Renal cortical epithelial cell (primary cell): Measurements from ENCODE around the gene FAM83E. TPM values are rescaled to one million over a fixed set of nuclear protein-coding genes. Genes with fewer than 3 reads are reported as not detected.
A peak's percentile ranks its signal among the peaks of the same experiment; 100 is the strongest.
"Not testable (repeated sequence)": the region's sequence is repeated elsewhere in the genome, so short reads cannot be mapped to it uniquely, and the experiment has no call there.

ENCODE experiments used
- DNase-seq: peaks from one replicate; pipeline ENCODE4 v3.0.0-alpha.2; 2011; ENCODE audit warnings: low read depth
- total RNA-seq: library from RNA; depleted of rRNA; stranded (reverse); fragments of >200 nt; gene quantifications from 2 replicates; pipeline ENCODE4 v1.2.3, GENCODE V29; 2014

Gene FAM83E
- total RNA-seq, 1 donor from 2014 or later: not detected

DNA sequence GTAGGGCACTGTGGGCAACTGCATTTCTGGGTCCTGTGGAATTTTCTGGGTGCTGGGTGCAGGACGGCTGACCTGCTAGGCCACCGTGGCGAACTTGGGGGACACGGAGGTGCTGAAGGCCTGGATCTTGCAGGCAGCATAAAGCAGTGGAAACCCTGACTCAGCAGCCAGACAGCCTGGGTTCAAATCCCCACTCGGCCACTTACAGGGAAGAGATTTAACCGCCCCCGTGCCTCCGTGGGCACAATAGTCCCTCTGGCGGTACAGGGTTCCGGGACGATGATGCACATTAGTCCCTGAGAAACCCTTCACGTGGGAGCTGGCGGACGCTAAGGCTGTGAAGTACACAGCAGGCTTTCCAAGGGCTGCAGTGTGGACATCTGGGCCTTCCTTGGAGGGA is 3.0 kb downstream of the FAM83E start:
- no peak for DNase-seq

DNA sequence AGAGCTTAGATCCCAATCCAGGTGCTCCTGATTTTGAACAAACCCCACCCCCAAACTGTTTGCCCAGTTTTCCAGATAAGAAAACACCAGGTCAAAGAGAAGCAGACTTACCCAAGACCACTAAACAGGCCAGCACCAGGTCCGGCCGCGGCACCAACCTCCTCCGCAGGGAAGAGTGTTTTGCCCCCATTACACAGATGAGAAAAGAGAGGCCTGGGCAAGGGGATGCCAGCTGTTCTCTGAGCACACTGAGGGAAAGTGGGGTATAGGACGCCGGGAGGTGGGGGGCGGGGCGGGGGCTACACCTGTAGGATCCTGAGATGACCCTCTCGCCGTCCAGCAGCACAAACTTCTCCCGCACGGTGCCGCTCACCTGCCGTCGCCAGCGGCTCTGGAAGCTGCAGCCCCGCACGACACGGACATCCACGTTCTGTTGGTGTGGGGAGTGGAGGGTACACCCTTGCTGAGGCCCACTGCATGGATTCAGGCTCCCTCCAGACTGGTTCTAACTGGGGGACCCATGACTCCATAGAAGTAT is 5.2 kb downstream of the FAM83E start:
- no peak for DNase-seq

- no peak for DNase-seq
Measured at GRCh38 chr19:48608798-48609263, 6.0 kb downstream of the FAM83E start.

DNA sequence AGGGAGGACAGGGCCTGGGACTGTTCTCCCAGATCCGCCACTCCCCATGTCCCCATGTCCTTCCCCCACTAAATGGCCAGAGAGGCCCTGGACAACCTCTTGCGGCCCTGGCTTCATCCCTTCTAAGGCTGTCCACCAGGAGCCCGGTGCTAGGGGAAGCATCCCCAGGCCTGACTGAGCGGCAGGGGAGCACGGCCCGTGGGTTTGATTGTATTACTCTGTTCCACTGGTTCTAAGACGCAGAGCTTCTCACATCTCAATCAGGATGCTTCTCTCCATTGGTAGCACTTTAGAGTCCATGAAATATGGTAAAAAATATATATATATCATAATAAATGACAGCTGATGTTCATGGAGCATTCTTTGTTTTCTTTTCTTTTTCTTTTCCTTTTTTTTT is 7.5 kb downstream of the FAM83E start:
- no peak for DNase-seq

DNA sequence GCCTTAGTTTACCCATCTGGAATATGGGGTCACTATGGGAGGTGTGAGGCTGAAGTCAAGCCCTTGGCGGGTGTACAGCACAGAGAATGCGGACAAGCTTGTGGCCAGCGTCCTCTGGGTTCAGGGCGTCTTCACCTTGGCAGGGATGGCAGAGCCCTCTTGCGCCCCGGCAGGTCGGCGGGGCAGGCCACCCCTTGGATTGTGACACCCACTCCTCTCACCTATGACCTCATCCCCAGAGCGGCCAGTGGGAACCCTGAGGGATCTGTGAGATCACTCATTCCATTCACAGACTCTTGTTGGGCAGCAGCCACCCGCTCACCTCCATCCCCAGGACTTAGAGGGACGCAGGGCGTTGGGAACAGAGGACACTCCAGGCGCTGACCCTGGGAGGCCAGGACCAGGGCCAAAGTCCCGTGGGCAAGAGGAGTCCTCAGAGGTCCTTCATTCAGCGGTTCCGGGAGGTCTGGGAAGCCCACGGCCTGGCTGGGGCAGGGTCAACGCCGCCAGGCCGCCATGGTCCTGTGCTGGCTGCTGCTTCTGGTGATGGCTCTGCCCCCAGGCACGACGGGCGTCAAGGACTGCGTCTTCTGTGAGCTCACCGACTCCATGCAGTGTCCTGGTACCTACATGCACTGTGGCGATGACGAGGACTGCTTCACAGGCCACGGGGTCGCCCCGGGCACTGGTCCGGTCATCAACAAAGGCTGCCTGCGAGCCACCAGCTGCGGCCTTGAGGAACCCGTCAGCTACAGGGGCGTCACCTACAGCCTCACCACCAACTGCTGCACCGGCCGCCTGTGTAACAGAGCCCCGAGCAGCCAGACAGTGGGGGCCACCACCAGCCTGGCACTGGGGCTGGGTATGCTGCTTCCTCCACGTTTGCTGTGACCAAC is 8.2 kb downstream of the FAM83E start, which contains the start of gene SPACA4:
Gene SPACA4 (plus strand): TSS at position 280 of the 896 bp plus-strand sequence. CDS start 237 bp downstream, at position 517.
- no peak for DNase-seq

- no peak for DNase-seq
Measured at GRCh38 chr19:48603850-48604249, 11.0 kb downstream of the FAM83E start.

DNA sequence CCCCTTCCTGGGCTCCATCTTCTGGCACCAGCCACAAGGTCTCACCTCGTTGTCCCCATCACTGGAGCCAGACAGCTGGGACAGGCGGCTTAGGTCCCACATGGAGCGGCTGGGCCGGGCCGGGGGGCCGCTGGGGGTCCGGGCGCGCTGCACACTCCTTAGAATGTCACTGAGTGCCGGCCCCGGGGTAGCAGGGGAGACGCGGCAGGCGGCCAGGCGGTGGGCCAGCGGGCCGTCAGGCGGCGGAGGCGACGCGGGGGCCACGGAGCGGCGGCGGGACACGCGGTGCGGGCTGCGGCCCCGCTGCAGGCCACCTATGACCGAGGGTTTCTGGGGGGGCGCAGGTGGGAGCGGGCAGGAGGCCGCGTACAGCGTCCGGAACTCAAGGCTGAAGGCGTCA is 11.4 kb downstream of the FAM83E start:
- DNase-seq: no peak

- DNase-seq: no peak
Measured at GRCh38 chr19:48603001-48603400, 11.9 kb downstream of the FAM83E start.

DNA sequence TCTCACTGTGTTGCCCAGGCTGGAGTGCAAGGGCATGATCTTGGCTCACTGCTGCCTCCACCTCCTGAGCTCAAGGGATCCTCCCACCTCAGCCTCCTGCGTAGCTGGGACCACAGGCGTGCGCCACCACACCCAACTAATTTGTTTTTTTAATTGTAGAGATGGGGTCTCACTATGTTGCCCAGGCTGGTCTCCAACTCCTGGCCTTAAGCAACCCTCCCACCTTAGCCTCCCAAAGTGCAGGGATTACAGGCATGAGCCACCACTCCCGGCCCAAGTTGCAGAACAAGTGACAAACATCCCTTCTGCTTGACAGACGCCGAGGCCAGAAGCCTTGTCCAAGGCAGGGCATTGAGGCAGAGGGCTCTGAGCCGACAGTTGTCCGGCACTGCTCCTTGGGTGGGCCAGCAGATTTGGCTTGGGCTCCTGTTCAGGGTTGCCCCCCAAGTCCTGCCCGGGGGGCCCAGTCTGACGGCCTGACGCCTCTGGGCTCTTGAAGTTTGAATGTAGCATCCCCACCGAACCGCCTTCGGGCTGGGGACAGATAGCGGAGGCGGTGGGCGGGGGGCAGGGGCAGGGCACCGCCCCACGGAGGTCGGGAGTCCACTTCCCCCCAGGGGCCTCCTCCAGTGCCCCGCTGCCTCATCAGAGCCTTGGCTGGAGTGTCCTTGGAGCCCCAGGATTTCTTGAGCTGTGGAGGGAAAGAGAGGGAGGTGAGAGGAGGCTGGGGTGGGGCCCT is 14.0 kb downstream of the FAM83E start:
- no peak for DNase-seq

- DNase-seq: no peak
Measured at GRCh38 chr19:48598996-48599700, 15.7 kb downstream of the FAM83E start.

- peak; percentile 31 for DNase-seq
Measured at GRCh38 chr19:48596679-48597465, 18.0 kb downstream of the FAM83E start.

DNA sequence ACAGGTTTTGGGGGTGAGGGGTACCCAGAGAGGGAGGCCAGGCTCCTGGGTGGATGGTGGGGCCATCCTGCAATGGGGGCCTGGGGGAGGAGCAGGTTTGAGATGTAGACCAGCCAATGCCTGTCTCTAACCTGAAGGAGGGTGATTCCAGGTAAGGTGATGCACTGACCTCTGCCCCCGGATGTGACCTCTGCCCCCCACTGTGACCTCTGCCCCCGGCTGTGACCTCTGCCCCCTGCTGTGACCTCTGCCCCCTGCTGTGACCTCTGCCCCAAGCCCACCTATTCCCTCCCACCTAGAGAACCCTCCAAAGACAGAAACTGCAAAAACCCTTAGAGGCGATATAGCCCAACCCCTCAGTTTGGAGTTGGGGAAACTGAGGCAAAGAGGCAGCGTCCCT is 18.6 kb downstream of the FAM83E start:
- no peak for DNase-seq

DNA sequence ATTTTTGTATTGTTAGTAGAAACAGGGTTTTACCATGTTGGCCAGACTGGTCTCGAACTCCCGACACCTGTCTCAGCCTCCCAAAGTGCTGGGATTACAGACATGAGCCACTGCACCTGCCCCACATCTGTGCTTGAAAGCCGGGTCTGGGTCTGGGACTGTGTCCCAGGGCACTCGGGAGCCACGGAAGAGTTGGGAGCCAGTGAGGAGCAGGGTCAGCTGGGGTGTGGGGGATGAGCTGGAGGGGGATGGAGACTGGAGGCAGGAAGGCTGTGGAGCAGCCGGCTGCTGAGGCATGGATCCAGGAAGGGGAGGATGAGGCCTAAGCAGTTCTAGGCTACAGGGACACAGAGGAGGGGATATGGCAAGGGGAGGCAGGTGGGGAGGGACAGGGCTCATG is 19.0 kb downstream of the FAM83E start:
- no peak for DNase-seq

DNA sequence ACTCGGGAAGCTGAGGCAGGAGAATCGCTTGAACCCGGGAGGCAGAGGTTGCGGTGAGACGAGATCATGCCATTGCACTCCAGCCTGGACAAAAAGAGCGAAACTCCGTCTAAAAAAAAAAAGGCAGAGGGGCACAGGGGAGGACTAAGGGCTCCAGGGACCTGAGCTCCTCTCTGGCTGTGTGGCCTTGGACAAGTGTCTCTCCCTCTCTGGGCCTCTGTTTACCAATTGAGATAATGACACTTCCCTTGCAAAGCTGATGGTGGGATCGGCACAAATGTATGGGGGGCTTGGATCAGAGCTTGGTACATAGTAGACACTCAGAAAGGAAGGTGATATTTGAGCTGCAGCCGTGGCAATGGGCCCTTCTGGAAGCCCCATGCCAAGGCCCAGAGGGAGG is 19.7 kb downstream of the FAM83E start:
- DNase-seq: no peak

GRCh38 chr19:48591021-48591420 is 23.9 kb downstream of the FAM83E start:
- no peak for DNase-seq

- DNase-seq: peak; percentile 71
Measured at GRCh38 chr19:48588670-48589401, 26.0 kb downstream of the FAM83E start.

DNA sequence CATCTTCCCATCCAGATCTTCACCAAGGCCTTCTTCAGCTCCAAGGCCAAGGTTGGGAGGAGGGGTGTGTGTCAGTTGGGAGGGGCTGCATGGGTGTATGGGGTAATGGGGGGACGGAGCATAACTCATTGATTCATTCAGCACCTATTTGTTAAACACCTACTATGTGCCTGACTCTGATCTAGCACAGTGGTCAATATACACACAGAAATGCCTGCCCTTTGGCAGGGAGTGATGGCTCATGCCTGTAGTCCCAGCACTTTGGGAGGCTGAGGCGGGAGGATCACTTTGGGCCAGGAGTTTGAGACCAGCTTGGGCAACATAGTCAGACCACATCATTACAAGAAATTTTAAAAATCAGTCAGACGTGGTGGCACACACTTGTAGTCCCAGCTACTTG is 27.5 kb downstream of the FAM83E start:
- DNase-seq: no peak

GRCh38 chr19:48582168-48582567 is 32.7 kb downstream of the FAM83E start:
- no peak for DNase-seq

- no peak for DNase-seq
Measured at GRCh38 chr19:48578891-48579290, 36.0 kb downstream of the FAM83E start.

DNA sequence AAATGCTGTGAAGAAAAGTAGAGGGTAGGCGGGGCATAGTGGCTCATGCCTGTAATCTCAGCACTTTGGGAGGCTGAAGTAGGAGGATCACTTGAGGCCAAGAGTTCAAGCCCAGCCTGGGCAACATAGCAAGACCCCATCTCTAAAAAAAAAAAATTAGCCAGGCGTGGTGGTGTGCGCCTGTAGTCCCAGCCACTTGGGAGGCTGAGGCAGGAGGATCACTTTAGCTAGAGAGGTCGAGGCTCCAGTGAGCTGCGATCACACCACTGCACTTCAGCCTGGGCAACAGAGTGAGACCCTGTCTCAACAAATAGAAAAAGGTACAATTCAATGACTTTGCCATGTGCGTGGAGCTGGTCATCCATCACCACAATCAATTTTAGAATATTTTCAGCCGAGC is 37.0 kb downstream of the FAM83E start:
- not testable (repeated sequence) for DNase-seq
